HG02885 (cell line): ENCODE data around the gene SYTL4.
"Not testable (repeated sequence)": the region's sequence is repeated elsewhere in the genome, so short reads cannot be mapped to it uniquely, and the experiment has no call there.

Experiments used
- ATAC-seq: cut with Tn5 transposase; IDR thresholded peaks from one replicate; pipeline ENCODE4 v1.9.1; 2021; ENCODE audit warnings: mild to moderate bottlenecking; ENCODE audit not compliant: unreplicated experiment, poor library complexity

Gene SYTL4

DNA sequence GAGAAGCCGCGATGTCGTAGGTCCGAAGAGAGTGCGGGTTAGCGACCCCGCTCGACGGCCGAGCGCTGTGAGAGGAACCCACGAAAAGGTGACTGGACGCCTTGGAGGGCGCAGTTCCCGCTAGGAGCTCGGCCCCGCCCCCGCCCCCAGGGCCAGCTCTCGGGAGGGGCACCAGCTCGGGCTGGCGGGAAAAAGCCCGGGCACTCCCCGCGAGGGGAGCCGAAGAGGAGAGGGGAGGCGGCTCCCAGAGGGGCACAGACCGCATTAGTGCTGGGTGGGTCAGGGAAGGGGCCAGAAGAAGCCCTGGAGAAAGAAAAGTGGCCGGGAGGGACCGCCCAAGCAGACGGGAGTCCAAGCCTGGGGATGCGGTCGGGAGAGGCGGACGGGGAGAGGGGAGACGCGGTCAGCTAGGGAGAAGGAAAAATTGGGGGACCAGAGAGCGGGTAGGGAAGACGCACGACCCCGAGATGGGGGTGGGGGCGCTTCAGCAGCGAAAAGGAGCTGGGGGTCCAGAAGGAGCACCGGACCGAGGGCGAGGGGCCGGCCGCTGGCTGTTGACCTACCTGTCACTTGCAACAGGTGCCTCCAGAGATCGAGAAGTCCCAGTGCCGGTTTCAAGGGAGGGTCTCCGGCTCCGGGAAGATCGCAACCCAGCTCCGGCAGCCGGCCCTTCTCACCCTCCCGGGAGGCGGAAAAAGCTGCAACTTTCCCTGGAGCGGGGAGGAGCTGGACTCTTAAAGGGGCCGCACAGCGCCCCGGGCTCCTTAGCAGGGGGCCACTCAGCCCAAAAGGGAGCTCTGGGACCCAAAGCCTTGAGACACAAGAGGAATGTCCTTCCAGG is at the start of gene SYTL4:
TSS of gene SYTL4 (minus strand) at position 681 of the 841 bp plus-strand sequence. CDS start 30,084 bp downstream, outside the sequence.
- no peak for ATAC-seq

DNA sequence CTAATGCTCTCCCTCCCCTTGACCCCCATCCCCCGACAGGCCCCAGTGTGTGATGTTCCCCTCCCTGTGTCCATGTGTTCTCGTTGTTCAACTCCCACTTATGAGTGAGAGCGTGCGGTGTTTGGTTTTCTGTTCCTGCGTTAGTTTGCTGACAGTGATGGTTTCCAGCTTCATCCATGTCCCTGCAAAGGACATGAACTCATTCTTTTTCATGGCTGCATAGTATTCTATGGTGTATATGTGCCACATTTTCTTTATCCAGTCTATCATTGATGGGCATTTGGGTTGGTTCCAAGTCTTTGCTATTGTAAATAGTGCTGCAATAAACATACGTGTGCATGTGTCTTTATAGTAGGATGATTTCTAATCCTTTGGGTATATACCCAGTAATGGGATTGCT is 37.5 kb upstream of the SYTL4 start:
- ATAC-seq = not testable (repeated sequence)

DNA sequence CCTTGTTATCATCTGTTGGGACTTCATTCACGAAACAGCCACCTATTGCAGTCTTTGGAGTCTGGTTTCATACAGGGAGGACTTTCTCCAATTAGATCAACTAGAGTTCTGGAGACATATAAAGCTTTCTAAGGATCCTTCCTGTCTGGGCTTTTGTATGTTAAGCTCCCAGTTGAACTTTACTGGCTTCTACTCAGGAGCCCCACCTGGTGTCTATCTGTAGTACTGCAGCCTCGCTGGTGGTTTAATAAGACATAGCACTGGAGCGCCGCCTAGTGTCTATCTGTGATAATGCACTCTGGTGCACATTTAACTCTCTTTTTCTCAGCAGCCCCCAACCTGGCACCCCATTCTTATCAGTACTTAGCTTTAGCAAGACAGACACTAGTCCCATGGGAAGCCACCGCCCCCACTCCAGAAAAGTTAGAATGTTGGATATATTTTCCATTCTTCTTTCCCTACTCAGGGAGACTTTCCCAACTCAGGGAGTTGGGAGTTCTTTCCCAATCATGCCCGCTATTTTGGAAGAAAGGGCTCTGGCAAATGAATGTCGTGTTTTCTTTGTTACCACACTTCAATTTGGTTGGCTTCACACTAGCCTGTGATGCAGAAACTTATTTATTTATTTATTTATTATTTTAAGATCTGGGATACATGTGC is 36.9 kb upstream of the SYTL4 start:
- peak; percentile 75 for ATAC-seq

DNA sequence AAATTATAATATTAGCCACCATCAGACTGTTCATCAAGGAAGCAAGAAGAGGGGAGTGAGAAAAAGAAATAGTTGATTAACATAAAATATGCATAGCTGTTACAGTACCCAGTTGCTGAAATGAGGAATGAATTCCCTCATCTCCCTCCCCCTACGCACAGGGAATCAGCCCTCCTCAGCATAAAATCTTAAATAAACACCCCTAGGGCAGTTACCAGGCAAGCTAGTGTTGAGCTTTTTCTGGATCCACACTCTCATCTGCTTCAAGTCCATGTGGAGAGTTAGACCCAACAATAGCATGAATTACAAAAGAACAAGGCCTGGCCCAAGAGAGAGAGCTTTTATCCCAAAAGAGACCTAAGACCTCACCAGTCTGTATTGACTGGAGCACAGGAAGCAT is 19.0 kb upstream of the SYTL4 start:
- ATAC-seq = no peak

DNA sequence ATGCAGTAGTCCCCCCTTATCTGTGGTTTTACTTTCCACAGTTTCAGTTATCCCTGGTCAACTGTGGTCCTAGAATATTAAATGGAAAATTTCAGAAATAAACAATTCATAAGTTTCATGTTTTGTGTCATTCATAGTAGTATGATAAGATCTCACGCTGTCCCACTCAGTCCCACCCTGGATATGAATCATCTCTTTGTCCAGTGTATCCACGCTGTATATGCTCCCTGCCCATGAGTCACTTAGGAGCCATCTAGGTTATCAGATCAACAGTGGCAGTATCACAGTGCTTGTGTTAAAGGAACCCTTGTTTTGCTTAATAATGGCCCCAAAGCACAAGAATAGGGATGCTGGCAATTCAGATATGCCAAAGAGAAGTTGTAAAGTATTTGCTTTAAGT is 16.2 kb upstream of the SYTL4 start:
- ATAC-seq = no peak

DNA sequence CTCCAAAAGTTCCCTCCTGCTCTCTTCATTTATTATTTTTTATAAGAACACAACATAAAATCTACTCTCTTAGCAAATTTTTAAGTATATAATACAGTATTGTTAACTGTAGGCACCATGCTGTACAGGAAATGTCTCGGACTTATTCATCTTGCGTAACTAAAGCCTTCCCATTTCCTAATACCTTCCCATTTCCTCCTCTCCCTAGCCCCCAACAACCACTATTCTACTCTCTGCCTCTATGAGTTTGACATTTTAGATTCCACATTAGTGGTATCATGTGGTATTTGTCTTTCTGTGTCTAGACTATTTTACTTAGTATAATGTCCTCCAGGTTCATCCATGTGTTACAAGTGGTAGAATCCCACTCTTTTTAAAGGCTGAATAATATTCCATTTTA is 15.8 kb upstream of the SYTL4 start:
- no peak for ATAC-seq

DNA sequence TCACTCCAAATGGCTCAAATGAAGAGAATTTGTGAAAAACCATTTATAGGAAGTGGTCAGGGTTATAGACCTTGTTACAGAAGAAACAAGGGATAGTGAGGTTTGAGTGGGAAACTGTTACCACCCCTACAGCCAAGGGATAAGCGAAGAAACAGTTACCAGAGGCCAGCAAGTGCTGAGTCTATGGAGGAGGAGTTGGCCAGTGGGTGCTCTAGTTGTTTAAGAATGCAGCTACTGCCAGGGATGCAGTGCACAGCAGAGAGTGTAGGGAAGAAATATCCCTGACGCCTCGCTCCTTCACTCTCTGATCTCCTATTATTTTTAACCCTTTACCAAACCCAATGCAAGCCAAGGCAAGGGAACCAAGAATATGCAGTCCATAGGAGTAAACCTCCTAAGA is 15.2 kb upstream of the SYTL4 start:
- ATAC-seq = no peak

DNA sequence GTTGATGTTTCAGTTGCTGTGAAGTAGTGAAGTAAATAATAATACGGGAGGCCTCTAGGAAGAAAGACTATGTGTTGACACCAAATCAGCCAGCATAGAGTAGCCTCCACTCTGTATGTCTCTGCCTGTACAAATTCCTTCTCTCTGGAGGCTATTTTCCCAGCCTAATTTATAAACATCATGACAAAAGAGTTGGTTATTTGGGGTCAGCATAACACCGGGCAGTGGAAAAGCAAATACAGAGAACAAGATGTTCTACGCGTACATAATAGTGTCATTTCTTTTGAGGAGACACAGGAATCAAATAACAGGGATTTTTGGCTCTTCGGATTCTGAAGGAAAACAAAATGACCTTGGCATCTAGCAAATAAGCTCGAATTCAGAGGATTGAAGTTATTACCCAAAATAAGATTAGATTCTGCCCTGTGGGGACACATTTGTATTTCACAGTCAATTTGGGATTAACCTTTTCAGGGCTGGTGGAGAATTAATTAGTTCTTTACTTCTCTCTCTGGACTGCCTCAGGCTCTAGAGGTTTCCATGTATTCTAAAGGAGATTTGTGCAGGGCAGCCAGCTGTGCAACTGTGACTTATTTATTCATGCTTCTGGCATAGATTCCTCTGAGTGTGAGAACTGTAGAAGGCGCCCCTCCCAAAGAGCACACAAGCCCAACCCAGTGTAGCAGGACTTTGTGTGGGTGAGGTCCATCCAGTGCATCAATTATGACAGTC is 14.1 kb upstream of the SYTL4 start:
- ATAC-seq = no peak

DNA sequence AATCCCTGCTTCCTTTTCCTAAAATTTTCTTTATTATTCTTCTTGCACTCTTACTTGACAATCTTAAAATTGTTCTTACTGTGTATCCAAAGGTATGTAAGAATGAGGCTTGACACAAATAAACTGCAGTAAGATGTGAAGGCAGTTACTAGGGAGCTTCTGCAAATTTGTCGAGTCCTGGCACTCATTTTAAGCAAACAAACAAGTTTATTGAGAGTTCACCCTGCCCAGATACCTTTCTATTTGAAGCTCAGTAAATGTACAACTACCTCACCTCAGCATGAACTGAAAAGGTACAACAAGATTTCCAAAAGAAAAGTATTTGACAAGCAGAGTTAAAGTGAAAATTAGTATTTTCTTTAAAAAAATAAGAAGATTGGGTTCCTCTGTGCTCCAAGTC is 13.3 kb upstream of the SYTL4 start:
- no peak for ATAC-seq

DNA sequence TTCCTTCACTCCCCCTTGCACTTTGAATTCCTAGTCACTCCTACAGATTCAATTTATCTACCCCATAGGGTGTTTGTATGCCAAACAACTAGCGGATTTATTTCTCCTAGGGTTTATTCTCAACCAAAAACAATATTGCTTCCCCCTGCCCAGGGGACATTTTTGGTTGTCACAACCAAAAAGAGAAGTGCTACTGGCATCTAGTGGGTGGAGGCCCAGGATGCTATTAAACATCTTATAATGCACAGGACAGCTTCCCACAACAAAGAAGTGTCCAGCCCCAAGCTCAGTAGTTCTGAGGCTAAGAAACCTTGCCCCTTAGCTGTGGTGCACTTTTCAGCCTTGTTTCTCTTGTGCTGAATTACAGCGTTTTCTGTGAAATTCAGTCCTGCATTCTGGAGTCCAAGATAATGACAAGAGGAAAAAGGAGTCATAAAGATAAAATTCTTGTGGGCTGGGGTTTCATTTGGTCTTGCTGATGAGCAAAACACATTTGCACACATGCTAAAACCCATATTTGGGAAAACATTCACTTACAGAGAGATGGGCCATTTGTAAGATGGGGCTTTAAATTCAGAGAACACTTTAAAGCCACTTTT is 11.2 kb upstream of the SYTL4 start:
- ATAC-seq = no peak

DNA sequence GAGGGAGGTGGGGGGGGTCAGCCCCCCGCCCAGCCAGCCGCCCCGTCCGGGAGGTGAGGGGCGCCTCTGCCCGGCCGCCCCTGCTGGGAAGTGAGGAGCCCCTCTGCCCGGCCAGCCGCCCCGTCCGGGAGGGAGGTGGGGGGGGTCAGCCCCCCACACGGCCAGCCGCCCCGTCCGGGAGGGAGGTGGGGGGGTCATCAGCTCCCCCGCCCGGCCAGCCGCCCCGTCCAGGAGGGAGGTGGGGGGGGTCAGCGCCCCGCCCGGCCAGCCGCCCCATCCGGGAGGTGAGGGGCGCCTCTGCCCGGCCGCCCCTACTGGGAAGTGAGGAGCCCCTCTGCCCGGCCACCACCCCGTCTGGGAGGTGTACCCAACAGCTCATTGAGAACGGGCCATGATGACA is 7.9 kb downstream of the SYTL4 start:
- not testable (repeated sequence) for ATAC-seq

DNA sequence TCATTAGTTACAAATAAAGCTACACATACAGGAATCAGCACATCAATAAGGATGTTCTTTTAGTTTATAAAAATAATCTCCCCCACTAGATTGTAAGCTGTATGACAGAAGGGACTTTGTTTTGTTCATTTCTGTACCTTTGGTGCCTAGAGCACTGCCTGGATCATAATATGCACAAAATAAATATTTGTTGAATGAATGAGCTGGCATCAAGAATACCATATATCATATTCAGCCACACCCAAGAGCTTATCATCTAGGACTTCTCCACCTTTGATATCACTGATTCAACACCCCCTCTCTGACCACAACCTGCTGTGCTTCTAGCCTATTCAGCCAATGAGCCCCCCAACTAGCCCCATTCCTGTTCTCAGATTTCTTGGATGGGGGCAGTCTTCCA is 10.6 kb downstream of the SYTL4 start:
- no peak for ATAC-seq

DNA sequence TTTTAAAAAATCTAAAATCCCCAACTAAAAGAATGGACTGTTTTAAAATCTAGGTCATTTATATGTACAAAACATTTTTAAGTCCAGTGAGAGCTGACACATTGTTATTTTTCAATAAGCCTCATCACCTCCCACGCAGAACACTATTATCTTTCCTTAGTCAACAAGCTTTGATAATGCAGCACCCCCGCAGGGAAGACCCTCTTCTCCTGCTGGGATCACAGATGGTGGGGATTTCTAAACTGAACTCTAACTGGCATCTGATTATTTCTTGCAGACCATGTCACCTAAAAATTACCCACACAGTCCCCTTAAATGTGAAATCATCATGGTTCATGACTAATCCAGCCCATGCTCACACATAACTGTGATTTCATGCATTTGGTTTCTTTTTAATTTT is 11.6 kb downstream of the SYTL4 start:
- no peak for ATAC-seq

DNA sequence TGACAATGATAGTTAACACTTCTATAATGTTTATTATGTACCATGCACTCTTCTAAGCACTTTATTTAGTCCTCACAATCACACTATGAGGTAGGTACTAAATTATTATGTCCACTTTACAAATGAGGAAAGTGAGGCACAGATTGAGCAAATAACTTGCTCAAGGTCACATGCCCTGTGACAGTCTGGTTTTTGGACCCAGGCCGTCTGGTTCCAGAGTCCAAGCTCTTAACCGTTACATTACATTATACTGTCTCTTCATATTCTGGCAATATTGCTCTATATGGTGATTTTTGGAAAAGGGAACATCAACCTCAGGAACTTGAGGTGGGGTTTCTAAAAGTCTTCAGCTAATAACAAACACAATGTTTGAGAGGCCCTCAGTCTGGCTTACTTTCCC is 12.8 kb downstream of the SYTL4 start:
- ATAC-seq = no peak

DNA sequence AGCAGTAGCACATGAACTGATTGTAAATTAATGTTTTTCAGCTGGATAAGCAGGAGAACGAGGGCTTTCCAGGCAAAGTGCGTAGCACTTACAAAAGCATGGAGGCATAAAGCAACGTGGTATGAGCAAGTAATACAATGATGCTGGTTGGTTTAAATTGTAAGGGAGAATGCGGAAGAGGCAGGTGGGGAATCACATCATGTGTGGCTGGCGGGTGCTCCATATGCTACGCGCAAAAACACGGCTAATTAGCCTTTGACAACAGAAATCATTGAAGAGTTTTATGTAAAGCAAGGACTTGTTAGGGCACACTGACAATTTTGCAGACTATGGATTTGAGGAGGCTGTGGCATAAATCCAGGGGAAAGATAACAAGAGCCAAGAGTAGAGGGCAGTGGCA is 14.6 kb downstream of the SYTL4 start:
- ATAC-seq = no peak

DNA sequence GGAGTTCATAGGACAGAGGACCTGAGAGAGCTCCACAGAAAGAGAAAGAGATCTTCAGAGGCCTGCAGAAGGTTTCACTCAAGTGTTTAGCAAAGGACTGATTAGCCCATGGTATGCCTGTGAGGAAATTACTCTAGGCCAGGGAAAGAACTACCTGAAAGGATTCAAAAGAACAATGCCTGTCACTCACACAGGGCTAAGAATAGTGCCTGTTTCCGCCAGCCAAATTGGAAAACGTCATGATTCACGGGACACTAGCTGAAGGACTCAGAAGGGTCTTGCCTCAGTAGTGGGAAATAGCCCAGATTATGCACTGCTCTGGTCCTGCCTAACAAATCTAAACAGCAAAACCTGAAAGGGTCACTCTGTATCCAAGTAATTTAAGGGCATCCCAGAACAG is 21.1 kb downstream of the SYTL4 start:
- ATAC-seq = no peak

DNA sequence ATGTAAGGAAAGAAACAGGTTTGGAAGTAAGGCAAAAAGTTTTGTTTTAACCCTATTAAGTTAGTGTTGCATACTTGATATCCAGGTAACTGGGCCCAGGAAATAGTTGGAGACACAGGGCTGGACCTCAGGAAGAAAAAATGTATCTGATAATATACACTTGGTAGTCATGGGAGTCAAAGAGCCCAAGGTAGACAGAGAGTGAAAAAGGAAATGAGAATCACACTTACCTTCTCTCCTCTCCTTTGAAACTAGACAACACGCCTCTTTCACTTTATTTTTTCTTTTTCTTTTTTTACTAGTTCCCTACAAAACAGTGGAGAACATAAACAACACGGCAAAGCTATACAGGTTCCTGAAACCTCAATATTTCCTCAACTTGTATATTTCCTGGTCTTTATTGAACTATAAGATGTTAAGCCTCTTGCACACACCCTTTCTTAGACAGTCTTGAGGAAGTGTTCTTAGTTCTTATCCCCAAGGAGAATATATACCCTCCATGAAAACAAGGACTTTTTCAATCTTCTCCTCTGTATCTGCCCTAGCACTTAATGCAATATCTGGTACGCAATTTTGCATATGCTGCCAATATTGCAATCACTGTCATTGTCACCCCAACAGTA is 27.2 kb downstream of the SYTL4 start:
- no peak for ATAC-seq

DNA sequence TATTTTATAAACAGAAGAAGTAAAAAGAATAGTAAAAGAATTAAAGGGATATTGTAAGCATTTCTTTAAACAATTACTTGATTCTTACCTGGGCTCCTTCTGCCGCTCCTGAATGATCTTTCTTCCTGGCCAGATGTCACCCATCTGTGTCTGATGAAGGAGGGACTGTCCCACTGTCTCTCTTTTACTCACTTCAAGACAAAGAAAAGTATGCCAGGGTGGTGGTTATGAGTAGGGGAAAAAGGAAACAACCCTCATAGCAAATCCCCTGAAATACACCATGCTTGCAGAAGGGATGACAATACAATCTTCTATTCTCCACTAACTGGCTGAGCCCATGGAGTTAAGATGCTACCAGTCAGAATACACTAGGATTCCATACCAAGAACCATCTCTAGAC is 31.1 kb downstream of the SYTL4 start:
- peak; percentile 58 for ATAC-seq

DNA sequence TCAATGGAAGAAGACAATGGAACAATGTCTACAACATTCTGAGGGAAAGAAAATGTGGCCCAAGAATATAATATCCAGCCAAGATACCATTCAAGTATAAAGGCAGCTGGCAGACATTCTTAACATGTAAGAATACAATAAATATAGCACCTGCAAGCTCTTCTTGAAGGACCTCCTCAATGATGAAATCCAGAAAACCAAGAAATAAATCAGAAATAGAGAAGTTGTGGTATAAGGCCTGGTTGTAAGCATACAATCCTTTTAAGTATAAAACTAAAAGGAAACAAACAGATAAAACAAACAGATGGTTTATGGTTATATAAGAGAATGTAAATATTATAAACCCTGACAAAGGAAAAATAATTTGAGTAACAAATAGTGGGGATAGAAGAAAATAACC is 33.4 kb downstream of the SYTL4 start:
- ATAC-seq = no peak

DNA sequence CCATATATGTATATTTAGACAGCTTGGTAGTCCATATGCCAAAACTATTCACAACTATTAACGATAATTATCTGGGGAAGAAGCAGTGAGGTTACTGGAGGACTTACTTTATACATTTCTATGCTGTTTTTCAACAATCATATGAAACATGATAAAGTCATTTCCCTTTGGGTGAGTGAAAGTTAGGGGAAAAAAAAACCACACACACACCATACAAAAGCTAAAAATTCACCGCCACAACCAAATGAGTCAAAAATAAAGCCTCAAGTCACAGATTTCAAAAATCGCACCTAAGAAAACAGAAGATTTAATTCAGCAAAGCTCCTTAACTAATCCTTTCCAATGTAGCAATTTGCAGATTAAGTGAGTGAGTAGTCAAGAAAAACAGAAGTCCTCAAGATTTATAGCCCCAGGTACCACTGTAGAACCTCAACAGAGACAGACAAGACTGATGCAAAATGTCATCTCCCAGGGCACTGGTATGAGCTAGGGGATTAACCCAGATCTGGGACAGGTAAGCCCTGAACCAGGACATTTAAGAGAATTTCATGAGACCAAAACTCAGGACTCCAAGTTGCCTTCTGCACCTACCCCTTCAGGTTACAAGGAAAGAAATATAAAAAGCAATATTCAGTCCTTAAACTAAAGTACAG is 35.1 kb downstream of the SYTL4 start:
- peak; percentile 41 for ATAC-seq
